GM23338 (cell line): ENCODE results near the gene ZNF674. TPM values are rescaled to one million over a fixed set of nuclear protein-coding genes. Genes with fewer than 3 reads are reported as not detected.

Experiments used
- ATAC-seq: fragments of 200-7000 bp; cut with Tn5 transposase; 3 replicates; pipeline ENCODE4 v1.9.1; 2020
- DNase-seq: peaks from one replicate; pipeline ENCODE4 v3.0.0-alpha.2; 2015; ENCODE audit warnings: low spot score
- H2AFZ ChIP-seq: fragments of 200-600 bp; sonication (generic); 2 replicates; pipeline ENCODE4 v1.8.0; 2016; ENCODE audit warnings: antibody characterized with exemption, mild to moderate bottlenecking, moderate library complexity
- H3F3A ChIP-seq: fragments of 200-600 bp; sonication (generic); replicated peaks from 2 replicates; pipeline ENCODE4 v1.8.0; 2017; ENCODE audit warnings: antibody characterized with exemption, mixed run types, low read depth
- H3K27ac ChIP-seq: fragments of 200-600 bp; sonication (generic); 2 replicates; pipeline ENCODE4 v1.6.1; 2016; ENCODE audit warnings: low read depth
- H3K27me3 ChIP-seq: fragments of 200-600 bp; sonication (generic); 2 replicates; pipeline ENCODE4 v1.8.0; 2016; ENCODE audit warnings: mild to moderate bottlenecking, mixed run types, moderate library complexity; ENCODE audit not compliant: insufficient read depth
- H3K36me3 ChIP-seq: fragments of 200-600 bp; sonication (generic); 2 replicates; pipeline ENCODE4 v1.8.0; 2016; ENCODE audit warnings: mild to moderate bottlenecking; ENCODE audit not compliant: insufficient read depth
- H3K4me1 ChIP-seq: fragments of 200-600 bp; sonication (generic); 2 replicates; pipeline ENCODE4 v1.8.0; 2016; ENCODE audit warnings: mild to moderate bottlenecking, moderate library complexity; ENCODE audit not compliant: insufficient read depth
- H3K4me2 ChIP-seq: fragments of 200-600 bp; sonication (generic); 2 replicates; pipeline ENCODE4 v1.7.1; 2017; ENCODE audit warnings: mixed run types
- H3K4me3 ChIP-seq: fragments of 200-600 bp; sonication (generic); 2 replicates; pipeline ENCODE4 v1.6.1; 2016; ENCODE audit warnings: mixed run types
- H3K79me2 ChIP-seq: fragments of 200-600 bp; sonication (generic); replicated peaks from 2 replicates; pipeline ENCODE4 v1.8.0; 2017; ENCODE audit warnings: mild to moderate bottlenecking; ENCODE audit not compliant: insufficient read depth
- H3K9me2 ChIP-seq: fragments of 200-600 bp; sonication (generic); 2 replicates; pipeline ENCODE4 v1.8.0; 2017; ENCODE audit not compliant: insufficient read depth
- H4K20me1 ChIP-seq: fragments of 200-600 bp; sonication (generic); replicated peaks from 2 replicates; pipeline ENCODE4 v1.8.0; 2017; ENCODE audit warnings: mild to moderate bottlenecking; ENCODE audit not compliant: insufficient read depth
- H3K27ac Mint-ChIP-seq: 2 replicates; pipeline ENCODE4 v1.8.0; 2020; ENCODE audit warnings: inconsistent platforms, mild to moderate bottlenecking, moderate library complexity, mixed read lengths
- H3K27me3 Mint-ChIP-seq: 3 replicates; pipeline ENCODE4 v1.8.0; 2022; ENCODE audit warnings: low read depth, mild to moderate bottlenecking, moderate library complexity, mixed read lengths, inconsistent platforms; ENCODE audit not compliant: insufficient read depth, poor library complexity
- H3K36me3 Mint-ChIP-seq: 3 replicates; pipeline ENCODE4 v1.8.0; 2021; ENCODE audit warnings: low read depth, mild to moderate bottlenecking, inconsistent platforms, moderate library complexity, mixed read lengths
- H3K4me1 Mint-ChIP-seq: 3 replicates; pipeline ENCODE4 v1.8.0; 2020; ENCODE audit warnings: mild to moderate bottlenecking, inconsistent platforms, mixed read lengths
- H3K4me3 Mint-ChIP-seq: 3 replicates; pipeline ENCODE4 v1.8.0; 2021; ENCODE audit warnings: moderate library complexity, mild to moderate bottlenecking, inconsistent platforms, mixed read lengths
- H3K9me3 Mint-ChIP-seq: 3 replicates; pipeline ENCODE4 v1.8.0; 2020; ENCODE audit warnings: moderate library complexity, mild to moderate bottlenecking, inconsistent platforms, mixed read lengths
- CREB1 ChIP-seq: fragments of 250-450 bp; sonication (Bioruptor Pico); IDR thresholded peaks from 2 replicates; pipeline ENCODE4 v1.5.0; 2020; ENCODE audit warnings: low read depth, mild to moderate bottlenecking, moderate library complexity
- EZH2 ChIP-seq: fragments of 200-600 bp; sonication (generic); IDR thresholded peaks from one replicate; pipeline ENCODE4 v1.8.0; 2017; ENCODE audit warnings: antibody characterized with exemption, mild to moderate bottlenecking, low read depth; ENCODE audit not compliant: unreplicated experiment
- NANOG ChIP-seq: IDR thresholded peaks from 2 replicates; pipeline ENCODE4 v1.6.1; 2016; ENCODE audit warnings: antibody characterized with exemption, borderline replicate concordance
- ZNF114 ChIP-seq: fragments of 250-450 bp; sonication (Bioruptor Pico); IDR thresholded peaks from 2 replicates; pipeline ENCODE4 v1.5.0; 2020; ENCODE audit warnings: mild to moderate bottlenecking, moderate library complexity
- polyA plus RNA-seq: library from polyadenylated mRNA; unstranded; fragments of >200 nt; fragmentation: Nextera tagmentation; extraction: Ambion mirVana; gene quantifications from 2 replicates; pipeline ENCODE4 v1.2.1, GENCODE V29; 2016
- total RNA-seq: library from RNA; depleted of rRNA; stranded (reverse); fragments of >200 nt; shearing (Covaris generic); gene quantifications from 2 replicates; pipeline ENCODE4 v1.2.3, GENCODE V29; 2014
- TF ChIP-seq, protein P1 (sequence below): IDR thresholded peaks from 2 replicates; pipeline ENCODE4 v1.6.1; 2016; ENCODE audit warnings: antibody characterized with exemption
- TF ChIP-seq, protein P2 (sequence below), 2 experiments: fragments of 200-600 bp in 1 of 2; sonication (generic) in 1 of 2; conservative IDR thresholded peaks; 2 replicates each; pipeline versions ENCODE4 v1.5.1 to v1.6.1; 2016 to 2017; ENCODE audit warnings: antibody characterized with exemption in 2 of 2, low read depth in 2 of 2, mild to moderate bottlenecking in 2 of 2, moderate library complexity in 1 of 2
- TF ChIP-seq, protein P3 (sequence below): fragments of 250-450 bp; sonication (Bioruptor Pico); IDR thresholded peaks from 2 replicates; pipeline ENCODE4 v1.5.0; 2020; ENCODE audit warnings: mild to moderate bottlenecking, moderate library complexity

Gene ZNF674
- total and polyA plus RNA-seq, 2 experiments from 2014 or later, result 3.0 to 5.5 TPM

DNA sequence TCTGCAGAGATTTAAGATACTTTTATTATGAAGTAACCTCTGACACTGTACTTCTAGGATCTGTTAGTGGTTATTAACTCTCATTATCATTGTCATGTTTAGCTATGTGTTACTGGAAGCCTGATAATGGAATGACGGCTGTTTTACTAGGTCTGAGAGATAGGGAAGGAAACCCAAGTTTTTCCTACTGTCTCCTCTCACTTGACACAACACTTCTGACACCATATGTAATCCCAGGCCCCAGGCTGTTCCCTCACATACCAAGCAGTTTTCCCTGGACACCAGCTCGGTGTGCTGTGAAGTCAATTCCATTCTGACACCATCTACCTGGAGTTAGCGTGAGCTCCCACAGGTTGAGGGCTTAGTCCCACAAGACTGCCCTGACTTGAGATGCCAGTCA is 85.6 kb downstream of the ZNF674 start:
- Histone ChIP-seq H3K79me2 (no peaks in the 10 kb centered on the region), H3K4me3 (no peak overlapping the region), H3K4me1 (no peaks in the 10 kb centered on the region), H3K27ac (no peak overlapping the region), H3K9me2 (no peaks in the 10 kb centered on the region), H3K36me3 (no peaks in the 10 kb centered on the region), H3F3A (no peaks in the 10 kb centered on the region), H3K4me2 (no peak overlapping the region), H4K20me1 (no peaks in the 10 kb centered on the region), H3K27me3 (no peaks in the 10 kb centered on the region), H2AFZ (no peak overlapping the region)
- TF ChIP-seq NANOG, result no peak
- TF ChIP-seq ZNF114 (CRISPR knock-in tag), result no peak
- TF ChIP-seq CREB1, result no peak
- TF ChIP-seq, protein P1, sequence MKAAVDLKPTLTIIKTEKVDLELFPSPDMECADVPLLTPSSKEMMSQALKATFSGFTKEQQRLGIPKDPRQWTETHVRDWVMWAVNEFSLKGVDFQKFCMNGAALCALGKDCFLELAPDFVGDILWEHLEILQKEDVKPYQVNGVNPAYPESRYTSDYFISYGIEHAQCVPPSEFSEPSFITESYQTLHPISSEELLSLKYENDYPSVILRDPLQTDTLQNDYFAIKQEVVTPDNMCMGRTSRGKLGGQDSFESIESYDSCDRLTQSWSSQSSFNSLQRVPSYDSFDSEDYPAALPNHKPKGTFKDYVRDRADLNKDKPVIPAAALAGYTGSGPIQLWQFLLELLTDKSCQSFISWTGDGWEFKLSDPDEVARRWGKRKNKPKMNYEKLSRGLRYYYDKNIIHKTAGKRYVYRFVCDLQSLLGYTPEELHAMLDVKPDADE, result no peak
- no peak for TF ChIP-seq EZH2
- TF ChIP-seq, protein P2, sequence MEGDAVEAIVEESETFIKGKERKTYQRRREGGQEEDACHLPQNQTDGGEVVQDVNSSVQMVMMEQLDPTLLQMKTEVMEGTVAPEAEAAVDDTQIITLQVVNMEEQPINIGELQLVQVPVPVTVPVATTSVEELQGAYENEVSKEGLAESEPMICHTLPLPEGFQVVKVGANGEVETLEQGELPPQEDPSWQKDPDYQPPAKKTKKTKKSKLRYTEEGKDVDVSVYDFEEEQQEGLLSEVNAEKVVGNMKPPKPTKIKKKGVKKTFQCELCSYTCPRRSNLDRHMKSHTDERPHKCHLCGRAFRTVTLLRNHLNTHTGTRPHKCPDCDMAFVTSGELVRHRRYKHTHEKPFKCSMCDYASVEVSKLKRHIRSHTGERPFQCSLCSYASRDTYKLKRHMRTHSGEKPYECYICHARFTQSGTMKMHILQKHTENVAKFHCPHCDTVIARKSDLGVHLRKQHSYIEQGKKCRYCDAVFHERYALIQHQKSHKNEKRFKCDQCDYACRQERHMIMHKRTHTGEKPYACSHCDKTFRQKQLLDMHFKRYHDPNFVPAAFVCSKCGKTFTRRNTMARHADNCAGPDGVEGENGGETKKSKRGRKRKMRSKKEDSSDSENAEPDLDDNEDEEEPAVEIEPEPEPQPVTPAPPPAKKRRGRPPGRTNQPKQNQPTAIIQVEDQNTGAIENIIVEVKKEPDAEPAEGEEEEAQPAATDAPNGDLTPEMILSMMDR (conservative IDR thresholded peaks at IDR 0.05; ENCODE audit: low read depth in 2 of 2), result no peak
- TF ChIP-seq, protein P3, sequence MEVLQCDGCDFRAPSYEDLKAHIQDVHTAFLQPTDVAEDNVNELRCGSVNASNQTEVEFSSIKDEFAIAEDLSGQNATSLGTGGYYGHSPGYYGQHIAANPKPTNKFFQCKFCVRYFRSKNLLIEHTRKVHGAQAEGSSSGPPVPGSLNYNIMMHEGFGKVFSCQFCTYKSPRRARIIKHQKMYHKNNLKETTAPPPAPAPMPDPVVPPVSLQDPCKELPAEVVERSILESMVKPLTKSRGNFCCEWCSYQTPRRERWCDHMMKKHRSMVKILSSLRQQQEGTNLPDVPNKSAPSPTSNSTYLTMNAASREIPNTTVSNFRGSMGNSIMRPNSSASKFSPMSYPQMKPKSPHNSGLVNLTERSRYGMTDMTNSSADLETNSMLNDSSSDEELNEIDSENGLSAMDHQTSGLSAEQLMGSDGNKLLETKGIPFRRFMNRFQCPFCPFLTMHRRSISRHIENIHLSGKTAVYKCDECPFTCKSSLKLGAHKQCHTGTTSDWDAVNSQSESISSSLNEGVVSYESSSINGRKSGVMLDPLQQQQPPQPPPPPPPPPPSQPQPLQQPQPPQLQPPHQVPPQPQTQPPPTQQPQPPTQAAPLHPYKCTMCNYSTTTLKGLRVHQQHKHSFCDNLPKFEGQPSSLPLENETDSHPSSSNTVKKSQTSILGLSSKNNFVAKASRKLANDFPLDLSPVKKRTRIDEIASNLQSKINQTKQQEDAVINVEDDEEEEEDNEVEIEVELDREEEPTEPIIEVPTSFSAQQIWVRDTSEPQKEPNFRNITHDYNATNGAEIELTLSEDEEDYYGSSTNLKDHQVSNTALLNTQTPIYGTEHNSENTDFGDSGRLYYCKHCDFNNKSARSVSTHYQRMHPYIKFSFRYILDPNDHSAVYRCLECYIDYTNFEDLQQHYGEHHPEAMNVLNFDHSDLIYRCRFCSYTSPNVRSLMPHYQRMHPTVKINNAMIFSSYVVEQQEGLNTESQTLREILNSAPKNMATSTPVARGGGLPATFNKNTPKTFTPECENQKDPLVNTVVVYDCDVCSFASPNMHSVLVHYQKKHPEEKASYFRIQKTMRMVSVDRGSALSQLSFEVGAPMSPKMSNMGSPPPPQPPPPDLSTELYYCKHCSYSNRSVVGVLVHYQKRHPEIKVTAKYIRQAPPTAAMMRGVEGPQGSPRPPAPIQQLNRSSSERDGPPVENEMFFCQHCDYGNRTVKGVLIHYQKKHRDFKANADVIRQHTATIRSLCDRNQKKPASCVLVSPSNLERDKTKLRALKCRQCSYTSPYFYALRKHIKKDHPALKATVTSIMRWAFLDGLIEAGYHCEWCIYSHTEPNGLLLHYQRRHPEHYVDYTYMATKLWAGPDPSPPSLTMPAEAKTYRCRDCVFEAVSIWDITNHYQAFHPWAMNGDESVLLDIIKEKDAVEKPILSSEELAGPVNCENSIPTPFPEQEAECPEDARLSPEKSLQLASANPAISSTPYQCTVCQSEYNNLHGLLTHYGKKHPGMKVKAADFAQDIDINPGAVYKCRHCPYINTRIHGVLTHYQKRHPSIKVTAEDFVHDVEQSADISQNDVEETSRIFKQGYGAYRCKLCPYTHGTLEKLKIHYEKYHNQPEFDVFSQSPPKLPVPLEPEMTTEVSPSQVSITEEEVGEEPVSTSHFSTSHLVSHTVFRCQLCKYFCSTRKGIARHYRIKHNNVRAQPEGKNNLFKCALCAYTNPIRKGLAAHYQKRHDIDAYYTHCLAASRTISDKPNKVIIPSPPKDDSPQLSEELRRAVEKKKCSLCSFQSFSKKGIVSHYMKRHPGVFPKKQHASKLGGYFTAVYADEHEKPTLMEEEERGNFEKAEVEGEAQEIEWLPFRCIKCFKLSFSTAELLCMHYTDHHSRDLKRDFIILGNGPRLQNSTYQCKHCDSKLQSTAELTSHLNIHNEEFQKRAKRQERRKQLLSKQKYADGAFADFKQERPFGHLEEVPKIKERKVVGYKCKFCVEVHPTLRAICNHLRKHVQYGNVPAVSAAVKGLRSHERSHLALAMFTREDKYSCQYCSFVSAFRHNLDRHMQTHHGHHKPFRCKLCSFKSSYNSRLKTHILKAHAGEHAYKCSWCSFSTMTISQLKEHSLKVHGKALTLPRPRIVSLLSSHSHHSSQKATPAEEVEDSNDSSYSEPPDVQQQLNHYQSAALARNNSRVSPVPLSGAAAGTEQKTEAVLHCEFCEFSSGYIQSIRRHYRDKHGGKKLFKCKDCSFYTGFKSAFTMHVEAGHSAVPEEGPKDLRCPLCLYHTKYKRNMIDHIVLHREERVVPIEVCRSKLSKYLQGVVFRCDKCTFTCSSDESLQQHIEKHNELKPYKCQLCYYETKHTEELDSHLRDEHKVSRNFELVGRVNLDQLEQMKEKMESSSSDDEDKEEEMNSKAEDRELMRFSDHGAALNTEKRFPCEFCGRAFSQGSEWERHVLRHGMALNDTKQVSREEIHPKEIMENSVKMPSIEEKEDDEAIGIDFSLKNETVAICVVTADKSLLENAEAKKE (CRISPR knock-in tag), result no peak
- H3K27ac Mint-ChIP-seq, result no peak overlapping the region
- no peak for ATAC-seq
- no peaks in the 10 kb centered on the region for H3K9me3 Mint-ChIP-seq
- DNase-seq, result no peak
- no peak overlapping the region for H3K4me3 Mint-ChIP-seq
- peaks cover 6% of the 10 kb centered on the region for H3K27me3 Mint-ChIP-seq
- H3K4me1 Mint-ChIP-seq, result peaks cover 6% of the 10 kb centered on the region
- H3K36me3 Mint-ChIP-seq, result peaks cover 27% of the 10 kb centered on the region
